GM10266 (cell line): ENCODE data around the gene IFNA17.
"Not testable (repeated sequence)": the region's sequence is repeated elsewhere in the genome, so short reads cannot be mapped to it uniquely, and the experiment has no call there.

Experiments used
- DNase-seq: peaks from one replicate; pipeline ENCODE4 v3.0.0; 2012; ENCODE audit errors: extremely low spot score
- CTCF ChIP-seq: IDR thresholded peaks from 2 replicates; pipeline ENCODE4 v1.5.1; 2012; ENCODE audit warnings: mild to moderate bottlenecking, low read depth; ENCODE audit not compliant: control insufficient read depth, insufficient read depth; ENCODE audit errors: missing control alignments

IFNA17 gene

GRCh38 chr9:21194867-21195776, 32.9 kb downstream of the IFNA17 start:
- TF ChIP-seq CTCF, result peak; percentile 63
- not testable (repeated sequence) for DNase-seq

- not testable (repeated sequence) for DNase-seq
These were observed 40.5 kb downstream of the IFNA17 start, which contains the start of gene IFNA4 for GRCh38 chr9:21187487-21187886. IFNA4 (minus strand) TSS chr9:21187587; CDS start chr9:21187531, 56 bp downstream.

- TF ChIP-seq CTCF, result peak; percentile 67
- DNase-seq, result not testable (repeated sequence)
These were observed 44.9 kb downstream of the IFNA17 start for GRCh38 chr9:21182810-21183736.
